Fibroblast of skin of right biceps (primary cell): Measurements from ENCODE around the gene EMID1.

Experiments used
- DNase-seq: peaks from one replicate; pipeline ENCODE4 v3.0.0-alpha.2; 2013

EMID1 gene

DNA sequence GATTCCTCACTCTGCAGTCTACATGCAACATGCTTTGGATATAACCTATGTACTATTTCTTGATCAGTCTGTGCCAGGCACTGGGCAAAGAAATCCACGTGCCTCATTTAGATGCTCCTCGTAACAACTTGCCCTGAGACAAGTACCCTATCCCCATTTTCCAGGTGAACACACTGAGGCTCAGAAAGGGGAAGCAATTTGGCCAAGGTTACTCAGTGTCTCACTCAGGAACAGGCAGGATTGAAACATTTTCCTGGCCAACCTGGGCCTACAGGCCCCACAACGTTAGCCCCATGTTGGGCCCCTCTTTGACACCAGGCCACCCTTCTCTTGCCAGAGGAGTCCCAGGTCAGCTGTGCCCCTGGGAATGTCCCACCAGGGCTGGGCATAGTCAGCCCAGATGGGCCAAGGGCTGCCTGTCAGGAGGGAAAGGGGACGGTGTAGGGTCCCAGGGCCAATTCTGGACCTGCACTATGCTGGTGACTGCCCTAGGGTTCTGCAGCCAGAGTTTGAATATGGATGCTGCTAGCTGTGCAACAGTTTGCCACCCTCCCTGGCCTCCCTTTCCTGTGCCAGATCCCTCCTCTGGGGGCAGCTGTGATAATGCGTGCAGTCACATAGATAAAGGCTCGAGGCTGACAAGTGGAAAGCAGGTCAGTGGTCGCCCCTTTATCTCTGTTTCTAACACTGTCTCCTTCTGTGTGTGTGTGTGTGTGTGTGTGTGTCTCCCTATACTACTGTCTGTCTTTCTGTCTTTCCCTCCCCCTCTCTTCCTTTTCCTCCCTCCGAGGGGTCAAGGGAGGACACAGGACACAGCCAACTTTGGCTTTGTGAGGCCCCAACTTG lies 10.4 kb upstream of the EMID1 start:
- no peak for DNase-seq

DNA sequence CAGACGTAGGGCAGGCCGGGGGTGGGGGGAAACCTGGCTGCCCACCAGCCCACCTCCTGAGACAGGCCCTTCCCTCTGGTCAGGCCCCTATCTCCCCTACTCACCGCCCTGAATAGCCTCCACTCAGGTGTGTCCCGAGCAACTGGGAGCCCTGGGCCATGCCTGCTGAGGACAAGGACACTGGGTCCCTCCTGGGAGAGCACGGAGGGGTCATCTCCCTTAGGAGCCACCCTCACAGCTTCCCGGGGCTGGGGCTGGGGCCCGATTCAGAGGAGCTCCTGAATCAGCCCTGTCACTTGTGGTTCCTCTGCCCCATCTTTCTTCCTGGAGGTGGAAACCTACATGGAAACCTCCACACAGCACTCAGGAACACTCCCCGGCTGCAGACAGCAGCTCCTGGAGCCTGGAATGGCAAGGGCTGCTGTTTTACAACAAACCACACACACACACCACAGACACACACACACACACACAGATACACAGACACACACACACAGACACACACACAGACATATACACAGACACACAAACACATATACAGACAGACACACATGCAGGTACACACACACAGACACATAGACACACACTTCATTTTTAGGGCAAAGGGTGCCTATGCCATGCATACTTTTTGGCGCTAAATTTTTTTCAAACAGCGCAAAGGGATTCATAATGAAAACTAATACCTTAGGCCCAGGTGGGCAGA lies 9.6 kb upstream of the EMID1 start:
- DNase-seq = no peak

DNA sequence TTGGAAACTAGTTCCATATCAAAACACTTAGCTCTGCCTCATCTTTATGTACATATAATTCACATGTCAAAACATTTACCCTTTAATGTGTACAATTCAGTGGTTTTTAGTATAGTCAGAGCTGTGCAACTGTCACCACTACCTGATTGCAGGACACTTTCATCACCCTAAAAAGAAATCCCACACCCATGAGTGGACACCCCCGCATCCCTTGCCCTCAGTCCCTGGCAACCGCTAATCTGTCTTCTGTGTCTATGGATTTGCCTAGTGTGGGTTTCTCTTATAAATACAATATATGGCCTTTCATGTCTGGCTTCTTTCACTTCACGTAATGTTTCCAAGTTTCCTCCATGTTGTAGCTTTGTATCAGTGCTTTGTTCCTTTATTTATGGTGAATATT lies 8.6 kb upstream of the EMID1 start:
- no peak for DNase-seq

DNA sequence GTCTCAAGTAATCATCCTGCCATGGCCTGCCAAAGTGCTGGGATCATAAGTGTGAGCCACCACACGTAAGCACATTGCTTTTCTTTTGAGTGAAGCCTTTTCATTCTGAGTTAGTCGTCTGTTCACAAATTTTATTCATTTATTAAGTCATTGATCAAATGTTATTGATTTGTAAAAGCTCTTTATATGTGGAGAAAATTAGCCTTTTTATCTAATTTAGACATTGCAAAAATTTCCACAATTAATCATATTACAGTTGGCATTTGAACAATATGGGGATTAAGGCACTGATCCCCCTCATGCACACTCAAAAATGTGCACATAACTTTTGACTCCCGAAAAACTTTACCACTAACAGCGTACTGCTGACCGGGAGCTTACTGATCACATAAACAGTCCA lies 7.5 kb upstream of the EMID1 start:
- DNase-seq = no peak

DNA sequence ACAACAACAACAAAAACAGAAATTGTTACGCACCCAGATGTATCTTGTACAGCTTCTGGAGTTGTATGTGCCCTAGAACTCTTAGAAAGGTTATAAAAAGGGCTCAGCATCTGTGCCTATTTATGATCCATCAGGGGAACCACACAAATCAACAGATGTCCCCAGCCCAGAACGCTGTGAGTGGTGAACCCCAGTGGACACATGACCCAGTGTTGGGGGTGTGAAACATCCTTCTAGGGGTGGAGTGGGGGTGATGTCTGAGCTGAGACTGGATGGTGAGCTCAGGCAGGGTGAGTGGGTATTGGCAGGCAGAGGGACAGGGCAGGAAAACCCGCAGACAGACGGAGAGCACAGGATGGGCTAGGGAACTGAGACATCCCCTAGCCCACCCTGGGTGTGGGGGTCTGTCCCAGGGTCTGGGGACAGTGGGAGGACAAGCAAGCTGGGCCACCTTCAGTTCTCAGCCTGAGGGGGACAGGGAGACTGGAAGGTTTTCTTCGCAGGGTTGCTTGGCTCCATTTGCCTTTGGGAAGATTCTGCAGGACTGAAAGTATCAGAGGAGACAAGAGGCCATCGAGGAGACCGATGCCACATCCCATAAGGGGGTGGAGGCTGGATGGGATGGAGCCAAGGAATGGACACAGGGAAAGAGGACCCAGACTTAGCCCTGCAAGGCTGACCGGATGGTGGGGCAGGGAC lies 5.8 kb upstream of the EMID1 start:
- no peak for DNase-seq

DNA sequence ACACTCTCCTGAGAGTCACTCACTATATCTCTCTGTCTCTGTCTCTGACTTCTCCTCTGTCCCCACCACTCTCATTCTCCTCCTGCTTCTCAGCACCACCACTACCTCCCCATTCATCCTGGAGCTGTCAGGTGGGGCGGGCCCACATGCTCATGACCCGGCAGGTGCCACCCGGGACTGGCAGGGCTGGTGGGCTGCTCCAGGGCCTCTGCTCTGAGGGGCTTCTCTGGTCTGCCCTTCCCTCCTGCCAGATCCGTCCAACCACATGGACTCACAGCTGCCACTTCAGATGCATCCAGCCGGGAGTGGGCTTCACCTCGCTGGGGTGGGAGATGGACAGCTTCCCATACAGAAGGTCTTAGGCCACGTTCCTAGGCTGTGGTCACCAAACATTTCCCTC lies 4.8 kb upstream of the EMID1 start:
- DNase-seq = no peak

DNA sequence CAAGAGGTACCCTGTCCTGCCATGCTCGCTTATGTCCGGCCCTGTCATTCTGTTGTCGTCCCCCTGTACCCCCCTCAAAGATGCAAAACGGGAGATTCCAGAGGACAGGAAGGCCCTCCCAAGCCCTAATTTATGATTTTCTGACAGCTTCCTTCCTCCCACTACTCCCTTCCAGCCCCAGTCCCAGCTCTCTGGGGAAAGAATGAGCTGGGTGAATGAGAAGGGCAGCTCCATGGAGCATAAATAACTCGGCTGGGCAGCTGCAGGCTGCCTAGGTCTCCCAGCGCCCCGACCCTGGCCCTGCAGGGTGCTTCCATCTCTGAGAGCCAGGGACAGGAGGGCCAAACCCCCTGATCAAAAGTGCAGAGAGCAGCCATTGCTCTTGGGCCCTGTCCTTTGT lies 3.9 kb upstream of the EMID1 start:
- no peak for DNase-seq

DNA sequence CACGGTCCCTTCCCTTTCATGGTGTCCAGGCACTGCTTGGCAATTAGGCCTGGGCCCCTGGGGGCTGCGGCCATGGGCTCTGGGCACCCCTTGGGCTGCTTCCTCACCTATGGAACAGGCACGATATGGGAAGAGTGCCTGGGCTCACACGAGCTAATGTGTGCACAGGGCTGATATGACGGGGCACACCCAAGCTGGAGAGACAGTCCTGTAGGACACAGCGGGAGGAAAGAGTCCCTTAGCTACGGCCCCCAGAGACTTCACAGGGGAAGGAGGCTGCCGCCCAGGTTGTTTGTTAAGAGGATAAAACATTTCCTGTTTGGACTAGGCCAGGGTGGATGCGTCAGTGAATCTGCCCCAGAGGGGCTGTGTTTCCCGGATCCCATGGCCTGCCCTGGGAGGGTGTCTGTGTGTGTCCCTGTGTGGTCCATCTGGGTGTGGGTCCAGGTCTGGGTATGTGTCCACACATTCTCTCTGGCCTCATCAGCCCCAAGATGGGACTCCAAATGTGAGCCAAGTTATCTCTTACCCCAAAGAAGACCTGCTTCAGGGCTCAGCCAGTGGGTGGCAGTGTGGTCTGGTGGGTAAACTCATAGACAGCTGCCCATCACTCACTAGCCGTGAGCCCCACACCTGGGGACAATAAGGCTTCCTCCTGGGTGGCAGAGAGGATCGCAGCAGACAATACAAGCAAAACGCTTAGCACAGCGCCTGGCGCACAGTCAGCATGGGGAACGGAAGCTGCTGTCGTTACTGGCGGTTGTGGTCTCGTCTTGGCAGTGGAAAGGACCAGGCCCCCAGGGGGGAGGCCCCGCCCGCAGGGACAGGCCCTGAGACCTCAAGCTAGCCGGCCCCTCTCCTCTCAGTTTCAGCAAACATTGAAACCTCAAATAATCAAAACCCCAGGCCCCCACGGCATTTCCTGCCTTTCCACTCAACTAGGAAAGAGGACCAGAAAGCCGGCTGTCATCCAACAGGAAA lies 3.2 kb upstream of the EMID1 start:
- DNase-seq = peak; percentile 65

DNA sequence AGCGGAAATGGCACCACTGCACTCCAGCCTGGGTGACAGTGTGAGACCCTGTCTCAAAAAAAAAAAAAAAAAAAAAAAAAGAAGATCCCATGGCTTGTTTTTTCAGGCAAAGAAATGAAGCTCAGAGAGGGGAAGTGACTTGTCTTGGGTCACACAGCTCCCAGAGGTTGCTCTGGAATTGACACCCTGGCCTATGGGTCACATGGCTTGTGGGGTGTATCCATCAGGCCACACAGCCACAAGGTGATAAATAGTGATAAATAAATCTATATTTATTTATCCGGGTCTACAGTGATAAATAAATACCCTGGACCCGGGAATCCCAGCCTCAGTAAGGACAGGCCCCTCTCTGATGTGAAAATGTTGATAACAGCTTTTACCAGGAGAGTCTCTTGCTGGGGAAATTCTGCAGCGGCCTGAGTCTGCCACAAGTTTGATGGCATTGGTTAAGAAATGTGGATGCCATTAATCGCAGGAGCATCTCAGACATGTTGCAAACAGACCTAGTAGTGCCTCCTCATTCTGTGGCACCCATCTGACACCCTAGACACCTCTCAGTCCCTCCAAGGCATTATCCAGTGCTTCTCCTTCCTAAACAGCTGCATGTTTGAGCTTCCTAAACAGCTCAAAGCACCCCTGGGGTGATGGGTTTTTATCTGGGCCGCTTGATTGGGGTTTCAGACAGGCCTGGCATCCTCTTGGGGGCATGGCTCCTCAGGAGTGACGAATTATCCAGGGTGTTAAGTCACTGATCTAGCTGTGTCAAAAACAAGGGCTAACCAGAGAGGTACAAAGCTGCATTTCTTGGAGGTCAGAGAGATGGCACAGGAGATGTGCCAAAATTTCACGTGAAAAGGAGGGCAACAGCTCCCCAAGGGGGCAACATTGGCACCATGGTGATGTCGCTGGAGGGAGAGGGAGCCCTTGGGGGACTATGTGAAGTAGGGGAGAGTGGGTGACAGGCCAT lies 1.9 kb upstream of the EMID1 start:
- no peak for DNase-seq

DNA sequence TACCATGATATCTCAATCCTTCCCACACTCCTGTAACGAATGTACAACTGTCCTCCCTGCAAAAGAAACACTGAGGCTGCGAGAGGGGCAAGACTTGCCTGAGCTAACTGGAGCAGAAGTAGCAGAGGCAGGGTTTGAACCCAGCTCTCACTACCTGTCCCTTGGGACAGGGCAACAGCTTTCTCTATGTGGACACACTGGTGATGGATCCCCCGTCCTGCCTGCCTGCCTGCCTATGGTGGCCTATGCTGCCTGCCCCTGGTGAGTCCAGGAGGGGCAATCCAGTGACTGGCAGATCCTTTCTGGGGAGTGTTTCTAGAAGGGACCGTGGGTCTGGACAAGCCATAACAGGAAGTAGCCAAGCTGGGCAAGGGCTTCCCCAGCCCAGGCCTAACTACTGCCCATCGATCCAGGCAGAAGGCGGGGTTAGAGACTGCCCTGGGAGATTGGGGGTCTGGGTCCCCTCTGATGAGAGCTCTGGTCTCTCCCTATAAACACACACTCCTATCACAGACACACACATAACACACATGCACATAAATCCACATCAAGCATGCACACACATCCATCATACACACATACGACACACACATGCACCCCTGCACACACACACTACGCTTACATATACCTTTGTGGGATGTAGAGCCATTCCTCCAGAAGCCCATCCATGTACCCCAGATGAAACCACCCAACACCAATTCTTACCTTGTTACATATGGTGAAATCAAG lies 1.1 kb upstream of the EMID1 start:
- DNase-seq = no peak

DNA sequence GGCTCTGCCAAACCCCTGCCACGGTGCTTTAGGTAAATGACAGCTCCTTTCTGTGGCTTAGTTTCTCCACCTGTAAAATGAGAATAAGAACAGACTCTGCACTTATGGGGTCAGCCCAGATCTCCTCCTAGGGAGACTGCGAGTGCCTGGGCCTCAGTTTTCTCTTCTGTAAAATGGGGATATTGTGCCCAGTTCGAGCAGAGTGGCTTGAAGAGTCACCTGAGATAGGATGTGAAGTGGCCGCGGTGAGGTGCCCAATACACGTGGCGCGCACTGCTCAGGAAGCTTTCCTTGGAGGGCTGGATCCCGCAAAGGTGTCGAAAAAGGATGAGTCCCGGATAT lies 473 bp upstream of the EMID1 start:
- no peak for DNase-seq

DNA sequence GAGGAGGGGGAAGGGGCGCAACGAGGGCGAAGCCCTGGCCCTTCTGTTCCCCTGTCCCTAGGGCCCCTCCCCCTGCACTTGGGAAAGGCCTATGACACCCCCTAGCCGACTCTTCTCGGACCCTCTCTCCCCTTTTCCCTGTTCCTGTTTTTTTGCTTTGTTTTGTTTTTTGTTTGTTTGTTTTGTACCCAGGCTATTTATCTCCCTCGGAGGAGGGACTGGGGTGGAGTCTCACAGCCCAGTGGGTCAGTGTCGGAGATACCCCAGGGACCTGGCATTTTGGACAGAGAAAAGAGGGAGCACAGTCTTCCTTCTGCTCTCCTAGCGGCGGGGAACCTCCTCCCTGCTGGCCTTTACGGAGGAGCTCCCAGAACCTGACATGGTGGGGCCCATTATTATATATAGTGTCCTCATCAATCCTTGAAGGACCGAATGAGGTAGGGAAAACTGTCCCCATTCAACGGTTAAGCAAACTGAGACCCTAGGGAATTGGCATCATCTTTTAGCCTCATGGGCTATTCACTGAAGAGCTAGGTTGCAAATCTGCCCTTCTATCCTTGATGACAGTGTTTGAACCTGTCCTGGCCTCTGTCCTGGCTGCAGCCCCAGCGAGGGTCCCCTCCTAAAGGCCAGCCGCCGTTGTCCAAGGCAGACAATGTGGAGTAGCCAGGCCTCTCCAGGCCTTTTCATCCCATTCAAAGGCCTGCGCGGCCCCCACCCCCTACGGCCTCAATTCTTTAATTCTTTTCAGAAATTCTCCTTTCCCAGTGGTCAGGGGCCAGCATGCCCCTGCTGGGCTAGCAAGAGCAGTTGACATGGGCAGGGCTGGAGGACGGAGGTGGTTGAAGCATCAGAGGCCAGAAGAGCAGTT lies 911 bp downstream of the EMID1 start:
- no peak for DNase-seq

DNA sequence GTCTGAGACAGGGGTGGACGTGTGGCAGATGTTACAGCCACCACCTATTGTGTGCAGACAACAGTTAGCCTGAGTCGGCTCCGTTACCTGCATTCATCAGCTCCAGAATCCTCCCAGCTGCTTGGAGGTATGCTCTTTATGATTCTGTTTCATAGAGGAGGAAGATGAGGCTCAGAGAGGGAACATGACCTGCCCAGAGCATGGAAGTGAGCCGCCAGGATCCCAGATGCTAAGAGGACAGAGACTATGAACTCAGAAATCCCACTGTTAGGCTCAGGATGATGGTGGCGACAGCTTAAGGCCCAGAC lies 1.5 kb downstream of the EMID1 start:
- DNase-seq = no peak

DNA sequence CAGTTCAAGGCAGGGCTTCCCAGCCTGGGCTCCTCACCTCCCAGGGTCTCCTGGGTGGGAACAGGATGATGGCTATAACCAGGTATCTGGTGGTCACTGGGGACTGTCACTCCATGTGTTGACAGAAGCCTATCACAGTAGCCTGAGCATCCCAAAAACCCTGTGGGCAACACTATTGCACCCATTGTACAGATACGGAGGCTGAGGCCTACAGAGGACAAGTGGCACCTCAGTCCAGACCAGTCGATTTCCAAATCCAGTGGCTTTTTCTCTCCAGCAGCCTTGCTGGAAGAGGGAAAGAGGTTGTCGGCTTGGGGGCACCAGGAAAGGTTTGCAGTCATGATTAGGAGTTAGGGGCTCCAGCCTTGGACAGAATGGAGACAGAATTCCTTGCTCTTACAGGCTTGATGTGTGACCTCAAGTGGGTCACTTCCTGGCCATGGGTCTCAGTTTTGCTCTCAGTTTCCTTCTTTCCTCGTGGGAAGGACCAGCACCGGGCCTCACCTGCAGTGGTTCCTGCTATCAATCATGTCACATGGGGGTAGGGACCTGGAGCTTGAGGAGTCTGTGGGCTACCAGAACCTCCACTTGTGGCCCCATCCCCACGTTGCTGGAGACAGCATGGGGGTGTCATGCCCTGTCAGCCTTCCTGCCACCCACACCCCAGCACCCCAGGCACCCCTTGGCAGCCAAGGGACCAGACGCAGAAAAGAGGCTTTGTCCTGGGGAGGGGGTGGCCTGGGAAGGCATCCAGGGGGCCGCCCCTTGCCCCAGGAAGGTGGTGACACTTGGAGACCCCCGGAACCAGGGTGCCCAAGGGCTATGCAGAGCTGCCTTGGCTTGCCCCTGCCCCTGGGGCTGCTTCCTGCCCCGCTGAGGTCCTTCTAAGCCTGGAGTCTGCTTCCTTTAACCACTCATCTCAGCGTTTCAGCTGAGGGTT lies 2.1 kb downstream of the EMID1 start:
- DNase-seq = no peak

DNA sequence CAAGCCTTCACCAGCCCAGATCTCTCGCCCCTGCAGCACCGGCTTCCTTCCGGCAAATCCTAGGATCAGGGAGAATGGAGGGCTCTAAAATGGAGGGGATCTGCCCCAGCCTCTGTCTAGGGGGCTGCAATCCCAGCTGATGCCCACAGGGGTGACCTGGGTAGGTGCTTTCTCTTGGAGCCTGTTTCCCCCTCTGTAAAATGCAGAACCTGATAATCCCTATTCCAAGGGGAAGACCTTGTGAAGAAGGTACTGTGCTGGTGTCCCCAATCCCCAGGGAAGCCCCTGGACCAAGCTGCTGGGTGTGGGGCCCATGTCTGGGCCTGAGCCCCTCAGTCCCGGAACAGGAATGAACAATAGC lies 2.8 kb downstream of the EMID1 start:
- no peak for DNase-seq

DNA sequence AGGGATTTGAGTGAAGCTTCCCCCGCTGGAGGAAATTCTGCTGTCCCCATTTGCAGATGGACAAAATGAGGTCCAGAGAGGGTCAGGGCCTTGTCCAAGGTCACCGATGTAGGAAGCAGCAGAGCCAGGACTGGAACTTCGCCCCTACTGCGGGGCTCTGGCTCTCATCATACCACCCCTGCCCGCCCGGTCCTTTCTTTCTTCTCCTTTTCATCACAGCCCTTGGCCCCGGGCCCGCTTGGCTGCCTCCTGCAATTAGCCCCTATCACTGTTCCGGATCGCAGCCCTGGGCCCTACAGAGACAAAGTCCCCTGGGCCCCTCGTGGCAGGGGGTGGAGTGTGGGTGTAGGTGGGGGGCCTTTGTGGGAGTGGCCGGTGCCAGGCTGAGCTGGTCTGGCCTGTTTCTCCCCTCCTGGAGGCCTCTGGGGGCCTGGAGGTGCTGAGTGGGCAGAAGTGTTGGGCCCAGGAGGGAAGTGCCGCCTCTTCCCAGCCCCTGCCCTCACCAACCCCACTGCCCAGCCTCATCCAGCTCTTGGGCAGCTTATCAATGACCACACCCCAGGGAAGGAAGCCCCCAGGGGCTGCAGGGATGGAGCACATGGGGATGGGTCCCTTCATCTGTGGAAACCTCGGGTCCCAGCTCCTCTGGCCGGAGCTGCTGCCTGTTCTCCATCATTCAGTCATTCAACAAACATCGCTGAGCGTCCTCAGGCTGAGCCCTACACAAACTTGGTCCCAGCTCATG lies 3.4 kb downstream of the EMID1 start:
- DNase-seq = no peak

DNA sequence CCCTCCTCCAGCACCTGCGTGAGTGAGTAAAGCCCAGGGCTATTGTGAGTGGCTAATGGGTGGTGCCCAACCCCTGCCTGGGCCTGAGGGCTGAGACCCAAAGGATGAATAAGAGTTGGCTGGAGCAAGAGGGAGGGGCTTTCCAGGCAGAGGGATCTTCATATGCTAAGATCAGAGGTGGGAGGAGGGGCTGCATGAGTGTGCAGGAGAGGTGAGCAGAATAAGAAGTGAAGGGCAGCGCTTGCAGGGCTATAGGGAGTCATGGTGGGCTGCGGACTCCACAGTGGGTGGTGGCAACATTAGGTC lies 3.9 kb downstream of the EMID1 start:
- DNase-seq = no peak

DNA sequence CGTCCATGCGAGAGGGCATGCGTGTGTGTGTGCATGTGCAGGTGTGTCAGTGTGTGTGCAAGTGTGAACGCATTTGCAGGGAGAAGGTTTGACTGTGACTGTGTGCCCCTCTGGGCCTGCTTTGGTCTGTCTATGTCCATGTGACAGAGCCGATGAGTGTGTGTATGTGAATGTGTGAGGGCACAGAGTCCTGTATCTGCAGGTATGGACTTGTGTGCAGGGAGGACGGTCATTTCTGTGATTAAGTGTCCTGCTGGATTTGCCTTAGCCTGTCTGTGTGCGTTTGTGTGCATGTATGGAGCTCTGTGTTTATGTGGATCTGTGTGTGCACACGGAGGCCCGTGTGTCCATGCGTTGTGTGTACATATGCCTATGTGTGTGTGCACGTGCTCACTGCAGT lies 5.4 kb downstream of the EMID1 start:
- DNase-seq = no peak
